Measurements from ENCODE around the gene TGFBR3.

Gene TGFBR3

GRCh38 chr1:91821126-91821868 lies 64.7 kb downstream of the TGFBR3 start:
- TF ChIP-seq CTCF (IDR thresholded peaks at IDR 0.05; ENCODE audit: low read depth, low read length): no peak
- DNase-seq (ENCODE audit: extremely low read depth, low read depth): no peak

DNA sequence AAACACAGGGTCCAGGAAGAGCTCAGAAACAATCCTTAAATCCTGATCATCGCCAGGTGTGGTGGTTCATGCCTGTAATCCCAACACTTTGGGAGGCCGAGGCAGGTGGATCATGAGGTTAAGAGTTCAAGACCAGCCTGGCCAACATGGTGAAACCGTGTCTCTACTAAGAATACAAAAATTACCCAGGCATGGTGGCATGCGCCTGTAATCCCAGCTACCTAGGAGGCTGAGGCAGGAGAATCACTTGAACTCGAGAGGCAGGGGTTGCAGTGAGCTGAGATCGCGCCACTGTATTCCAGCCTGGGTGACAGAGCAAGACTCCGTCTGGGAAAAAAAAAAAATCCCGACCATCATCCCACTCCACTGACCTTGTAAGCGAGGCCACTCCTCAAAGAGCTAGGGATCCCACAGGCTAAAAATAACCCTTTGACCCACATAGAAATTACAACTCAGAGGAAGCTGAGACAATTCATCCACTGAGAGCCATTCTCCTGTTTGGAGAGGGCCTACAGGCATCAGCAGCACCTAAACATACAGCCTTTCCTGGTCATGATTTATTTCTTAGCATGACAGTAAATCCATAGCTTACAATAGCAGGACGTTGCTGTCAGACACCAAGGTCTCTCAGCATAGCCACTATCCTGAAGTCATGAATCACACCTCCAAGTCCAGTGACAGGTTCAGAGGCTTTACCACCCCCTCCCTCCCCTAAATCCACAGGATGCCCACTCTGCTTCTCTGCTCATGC lies 66.7 kb downstream of the TGFBR3 start:
- no peak for TF ChIP-seq CTCF (IDR thresholded peaks at IDR 0.05; ENCODE audit: low read depth, low read length)
- no peak for DNase-seq (ENCODE audit: extremely low read depth, low read depth)

- TF ChIP-seq CTCF (IDR thresholded peaks at IDR 0.05; ENCODE audit: low read depth, low read length): no peak
- DNase-seq (ENCODE audit: extremely low read depth, low read depth): no peak
Measured at GRCh38 chr1:91818713-91818975, 67.3 kb downstream of the TGFBR3 start.

GRCh38 chr1:91817211-91817905 lies 68.6 kb downstream of the TGFBR3 start:
- no peak for TF ChIP-seq CTCF (IDR thresholded peaks at IDR 0.05; ENCODE audit: low read depth, low read length)
- no peak for DNase-seq (ENCODE audit: extremely low read depth, low read depth)

DNA sequence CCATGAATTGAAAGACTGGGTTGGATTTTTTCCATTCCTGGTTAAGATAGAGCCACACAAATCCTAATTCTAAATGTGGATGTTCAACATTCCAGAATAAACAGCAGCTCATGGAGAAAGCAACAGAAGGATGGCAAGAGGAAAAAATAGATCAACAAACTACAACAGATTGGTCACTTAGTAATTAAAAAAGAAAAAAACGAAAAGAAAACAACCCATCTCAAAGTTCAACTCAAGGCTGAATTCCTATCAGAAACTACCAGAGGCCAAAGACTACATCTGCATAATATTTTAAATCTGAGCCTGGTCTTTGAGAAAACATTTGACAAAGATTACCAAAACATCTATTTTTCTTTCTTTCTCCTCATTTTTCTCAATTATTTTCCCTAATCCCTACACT lies 69.9 kb downstream of the TGFBR3 start:
- no peak for DNase-seq (ENCODE audit: extremely low read depth, low read depth)
- TF ChIP-seq CTCF (IDR thresholded peaks at IDR 0.05; ENCODE audit: low read depth, low read length): no peak

DNA sequence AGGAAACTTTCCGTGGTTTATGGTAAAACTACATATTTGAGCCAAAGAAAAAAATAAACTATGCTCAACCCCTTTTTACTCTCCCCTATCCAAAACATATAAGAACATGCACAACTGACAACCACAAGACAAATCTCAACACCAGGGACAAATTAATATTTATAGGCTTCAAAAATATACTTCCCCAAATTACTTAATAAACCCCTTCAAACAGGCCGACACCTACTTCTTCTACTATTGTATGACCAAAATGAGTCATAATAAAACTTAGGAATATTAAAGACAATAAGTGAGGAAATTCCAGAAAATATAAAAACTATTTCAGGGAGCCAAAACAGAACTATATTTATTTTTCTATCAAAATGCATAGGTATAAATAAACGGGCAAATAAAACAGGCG lies 71.5 kb downstream of the TGFBR3 start:
- no peak for DNase-seq (ENCODE audit: extremely low read depth, low read depth)
- no peak for TF ChIP-seq CTCF (IDR thresholded peaks at IDR 0.05; ENCODE audit: low read depth, low read length)

- DNase-seq (ENCODE audit: extremely low read depth, low read depth): no peak
- no peak for TF ChIP-seq CTCF (IDR thresholded peaks at IDR 0.05; ENCODE audit: low read depth, low read length)
Measured at GRCh38 chr1:91813813-91814212, 72.1 kb downstream of the TGFBR3 start.
